ENCODE measurements around the gene NCOA6.

GRCh38 chr20:34729416-34729815 is 96.0 kb downstream of the NCOA6 start:
- TF ChIP-seq POLR2A (IDR thresholded peaks at IDR 0.05; ENCODE audit: low read length): no peak
- no peak for TF ChIP-seq GATA1 (IDR thresholded peaks at IDR 0.05; ENCODE audit: low read depth, low read length)
